Stimulated activated CD8-positive, alpha-beta memory T cell treated with anti-CD3 and anti-CD28 coated beads, Interleukin-7, amount 100 ng/mL, for 1 hour (primary cell): ENCODE results near the gene FYN.

Source experiments
- DNase-seq, 2 donors: peaks; one replicate each; pipeline ENCODE4 v3.0.0-alpha.2; 2020; ENCODE audit warnings: low read depth in 2 of 2

The FYN gene

GRCh38 chr6:111748231-111748647, 125.0 kb downstream of the FYN start:
- DNase-seq: no peak

DNA sequence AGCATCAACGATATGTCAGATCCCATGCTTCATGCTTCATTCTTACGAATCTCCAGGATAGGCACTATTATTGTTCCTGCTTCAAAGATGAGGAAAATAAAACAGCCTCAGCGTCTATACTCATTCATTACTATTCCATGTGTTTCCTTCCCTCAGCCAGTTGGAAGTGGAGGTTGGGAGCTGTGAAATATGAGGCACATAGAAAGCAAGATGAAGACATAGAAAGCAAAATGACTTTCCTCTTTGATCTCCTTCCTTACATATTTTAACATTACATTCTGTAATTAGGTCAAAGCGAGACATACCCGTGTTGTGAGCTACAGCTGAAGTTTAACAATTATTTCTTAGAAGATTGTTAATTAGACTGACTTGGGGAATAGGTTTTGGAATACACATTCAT, 125.4 kb downstream of the FYN start:
- no peak for DNase-seq

DNA sequence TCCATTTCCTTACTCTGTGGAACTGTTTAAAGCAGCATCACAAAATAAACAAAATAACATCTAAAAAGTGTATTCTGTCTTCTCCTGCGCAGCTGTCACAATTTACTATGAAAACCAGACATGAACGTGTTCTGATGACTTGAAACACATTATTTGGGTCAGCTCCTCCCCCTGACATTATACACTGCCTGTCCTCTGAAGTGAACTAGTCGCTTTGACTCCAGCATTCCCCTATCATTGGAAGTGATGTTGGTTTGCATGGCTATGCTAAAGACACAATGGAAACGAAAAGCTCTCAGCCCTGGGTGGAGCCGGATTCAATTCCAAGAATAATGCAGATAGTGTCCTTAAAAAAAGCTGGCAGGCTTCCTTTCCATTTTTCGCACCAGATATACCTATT, 125.9 kb downstream of the FYN start:
- no peak for DNase-seq

DNA sequence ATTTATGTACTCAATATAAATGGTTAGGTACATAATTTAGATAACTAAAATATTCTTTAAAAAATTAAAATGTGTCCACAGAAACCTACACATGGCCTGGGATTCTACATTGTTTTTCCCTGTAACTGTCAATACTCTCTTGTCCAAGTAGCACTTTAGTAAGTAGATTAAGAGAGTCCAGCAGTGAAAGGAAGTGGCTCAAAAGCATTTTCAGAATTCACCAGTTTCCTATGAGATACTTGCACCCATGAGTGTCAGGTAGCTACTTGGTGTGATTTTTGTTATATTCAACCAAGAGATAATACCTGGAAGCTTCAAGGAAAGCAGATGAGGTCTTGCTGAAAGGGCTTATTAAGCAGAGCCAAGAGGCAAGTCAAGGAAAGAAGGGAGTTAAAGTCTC, 126.3 kb downstream of the FYN start:
- DNase-seq: no peak

DNA sequence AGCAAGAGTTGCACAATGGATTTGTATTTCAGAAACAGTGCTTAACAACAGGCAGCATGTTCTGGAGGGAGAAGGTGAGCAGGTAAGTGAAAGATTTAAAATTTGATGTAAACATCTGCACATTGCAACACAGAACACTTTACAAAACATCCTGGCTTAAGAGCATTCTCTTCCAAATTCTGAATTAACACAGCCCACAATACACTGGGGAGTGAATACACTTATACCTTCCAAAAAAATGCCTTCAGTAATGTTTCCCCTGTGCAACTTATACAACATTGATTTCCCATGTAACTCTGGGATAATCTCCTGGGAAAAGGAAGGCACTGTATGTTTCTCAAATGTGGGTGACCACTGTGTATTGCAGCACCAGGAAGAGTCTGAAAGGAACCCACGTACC, 127.6 kb downstream of the FYN start:
- no peak for DNase-seq

GRCh38 chr6:111745186-111745585, 128.1 kb downstream of the FYN start:
- DNase-seq: no peak

DNA sequence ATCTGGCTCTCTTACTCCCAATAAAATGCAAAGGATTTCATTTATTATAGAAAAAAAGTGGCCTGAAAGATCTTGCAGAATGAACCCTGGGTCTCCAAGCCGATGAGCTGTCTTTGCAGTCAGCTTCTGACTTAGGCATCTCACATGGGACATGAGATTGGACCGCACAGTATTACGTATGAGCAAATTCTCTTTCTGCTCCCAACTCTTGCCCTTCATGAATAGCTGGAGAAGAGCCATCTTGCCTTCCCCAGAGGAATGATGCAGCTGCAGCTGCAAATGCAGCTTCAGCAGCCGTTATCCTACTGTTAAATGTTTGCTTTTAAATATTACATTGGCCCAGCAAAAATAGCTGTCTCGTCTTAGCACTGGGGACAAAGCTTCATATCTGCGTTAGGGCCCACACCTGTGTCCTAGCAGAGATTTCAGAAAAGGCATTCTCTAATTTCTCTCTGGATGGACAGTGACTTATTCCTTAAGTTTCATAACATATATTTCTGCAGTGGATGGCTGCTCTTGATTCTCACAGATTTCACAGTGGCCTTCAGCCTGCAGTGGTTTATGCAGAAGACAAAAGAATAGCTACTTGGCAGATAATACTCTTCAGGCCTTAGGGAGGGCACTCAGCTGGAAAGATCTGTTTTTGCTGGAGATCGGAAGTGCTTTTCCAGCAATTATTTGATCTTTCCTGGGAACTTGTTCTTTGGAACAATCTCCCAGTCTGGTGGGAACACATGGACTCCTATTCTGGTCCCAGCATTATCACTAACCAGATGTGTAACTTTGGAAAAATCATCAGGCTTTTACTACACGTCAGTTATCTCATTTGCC, 129.2 kb downstream of the FYN start:
- DNase-seq: no peak

- no peak for DNase-seq
These were observed 129.9 kb downstream of the FYN start for GRCh38 chr6:111743360-111743759.

DNA sequence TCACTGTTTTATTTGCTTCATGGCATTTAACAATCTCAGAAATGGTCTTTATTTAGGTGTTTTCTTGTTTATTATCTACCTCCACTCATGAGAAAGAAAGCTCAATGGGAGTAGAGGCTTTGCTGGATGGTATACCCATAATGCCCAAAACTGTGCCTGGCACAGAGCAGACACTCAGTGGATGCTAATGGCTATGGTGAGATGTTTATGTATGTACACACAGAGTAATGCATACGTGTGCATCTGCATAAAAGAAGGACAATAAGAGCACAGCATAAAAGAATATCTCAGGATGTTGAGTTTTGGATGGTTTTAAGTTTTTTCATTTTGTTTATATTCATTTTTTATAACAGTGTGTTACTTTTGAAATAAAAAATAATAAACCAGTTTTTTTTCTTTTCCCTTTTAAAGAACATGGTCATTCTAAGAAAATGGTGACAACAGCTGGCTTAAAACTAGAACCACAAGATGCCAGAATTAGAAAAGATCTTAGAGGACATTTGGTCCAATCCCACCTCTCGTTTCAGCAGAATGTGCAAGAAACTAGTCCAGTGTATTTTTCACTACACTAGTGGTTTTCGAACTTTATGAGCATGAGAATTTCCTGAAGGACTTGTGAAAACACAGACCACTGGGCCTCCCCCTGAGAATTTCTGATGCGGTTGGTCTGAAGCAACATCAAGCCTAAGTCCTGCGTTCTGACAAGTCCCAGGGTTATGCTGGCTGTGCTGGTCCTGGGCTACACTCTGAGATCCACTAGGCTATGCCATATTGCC, 131.9 kb downstream of the FYN start:
- DNase-seq: no peak

- DNase-seq: no peak
These were observed 132.7 kb downstream of the FYN start for GRCh38 chr6:111740506-111740905.

DNA sequence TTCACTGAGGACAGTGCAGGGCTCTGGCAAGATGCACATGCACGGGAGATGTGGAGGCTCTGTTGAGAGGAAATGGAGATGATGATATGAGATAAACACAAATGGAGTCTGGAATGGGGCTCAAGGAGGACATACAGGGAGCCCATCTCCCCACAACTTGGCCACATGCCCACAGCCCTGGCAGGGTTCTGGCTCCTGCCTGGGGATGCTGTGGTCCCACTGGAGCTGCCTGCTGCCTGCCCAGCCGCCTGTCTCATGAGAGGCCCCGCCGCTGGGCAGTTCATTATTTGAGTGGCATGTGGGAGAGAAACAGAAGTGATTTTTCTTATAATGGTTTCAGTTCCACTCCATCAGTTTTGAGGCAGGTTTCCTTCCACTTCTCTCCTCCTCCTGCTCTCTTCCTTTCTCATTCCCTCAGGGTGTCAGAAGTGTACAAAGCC, 134.0 kb downstream of the FYN start:
- DNase-seq: no peak

DNA sequence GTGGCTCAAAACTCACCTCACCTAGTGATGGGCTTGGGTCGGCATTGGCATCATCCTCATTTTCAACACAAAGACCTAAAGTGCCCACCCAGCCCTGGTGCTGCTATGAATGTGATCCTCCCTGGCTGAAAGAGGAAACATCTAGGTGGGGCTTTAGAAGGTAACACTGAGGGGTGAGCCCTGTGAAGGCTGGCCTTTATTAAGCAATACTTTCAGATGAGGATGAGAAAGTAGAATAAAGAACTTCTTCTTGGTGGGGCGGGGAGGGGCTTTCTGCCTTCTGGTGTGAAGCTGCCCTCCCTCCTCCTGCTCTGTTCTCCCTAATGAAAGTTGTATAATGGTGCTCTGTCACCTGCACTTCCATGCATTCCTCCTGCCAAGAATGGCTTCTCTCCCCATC, 134.6 kb downstream of the FYN start:
- DNase-seq: no peak

- no peak for DNase-seq
These were observed 135.1 kb downstream of the FYN start for GRCh38 chr6:111738156-111738555.

DNA sequence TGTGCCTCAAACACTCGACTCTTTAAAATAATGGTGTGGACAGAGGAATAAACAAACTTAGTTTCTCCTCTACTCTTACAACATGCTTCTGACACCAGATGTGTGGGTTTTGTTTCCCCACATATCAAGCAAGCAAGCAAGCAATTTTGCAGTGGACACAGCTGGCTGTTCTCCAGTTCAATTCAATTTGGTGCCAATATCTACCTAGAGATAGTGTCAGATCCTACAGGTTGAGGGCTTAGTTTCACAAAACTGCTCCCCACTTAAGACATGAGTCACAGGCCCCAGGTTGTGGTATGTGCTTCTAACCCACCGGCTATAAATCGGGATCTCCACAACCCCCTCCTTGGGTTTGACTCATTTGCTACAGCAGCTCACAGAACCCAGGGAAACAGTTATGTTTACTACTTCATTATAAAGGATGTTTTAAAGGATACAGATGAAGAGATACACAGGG, 136.2 kb downstream of the FYN start:
- DNase-seq: no peak

GRCh38 chr6:111736005-111736608, 137.1 kb downstream of the FYN start:
- no peak for DNase-seq

- DNase-seq: no peak
These were observed 138.9 kb downstream of the FYN start for GRCh38 chr6:111734068-111735061.

- no peak for DNase-seq
These were observed 140.9 kb downstream of the FYN start for GRCh38 chr6:111732390-111732789.

- DNase-seq: no peak
These were observed 141.6 kb downstream of the FYN start for GRCh38 chr6:111731456-111732195.

DNA sequence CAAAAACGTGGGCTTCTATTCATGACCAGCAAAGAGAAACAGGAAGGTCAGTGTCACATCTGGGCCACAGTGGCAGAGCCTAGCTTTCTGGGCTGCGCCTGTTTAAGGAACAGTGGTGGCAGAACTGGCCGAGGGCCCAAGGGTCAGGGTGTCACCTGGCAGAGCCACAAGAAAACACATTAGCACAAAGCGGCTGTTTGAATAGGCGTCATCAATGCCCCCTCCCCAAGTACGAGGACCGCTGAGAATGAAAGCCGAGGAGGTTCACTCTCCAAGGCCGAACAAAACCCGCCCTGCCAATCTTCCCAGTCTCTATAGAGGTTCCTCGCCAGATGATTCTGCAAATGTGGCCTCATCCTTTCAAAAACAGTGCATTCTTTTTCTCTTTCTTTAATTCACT, 142.4 kb downstream of the FYN start:
- DNase-seq: no peak

GRCh38 chr6:111727802-111728201, 145.4 kb downstream of the FYN start:
- no peak for DNase-seq

DNA sequence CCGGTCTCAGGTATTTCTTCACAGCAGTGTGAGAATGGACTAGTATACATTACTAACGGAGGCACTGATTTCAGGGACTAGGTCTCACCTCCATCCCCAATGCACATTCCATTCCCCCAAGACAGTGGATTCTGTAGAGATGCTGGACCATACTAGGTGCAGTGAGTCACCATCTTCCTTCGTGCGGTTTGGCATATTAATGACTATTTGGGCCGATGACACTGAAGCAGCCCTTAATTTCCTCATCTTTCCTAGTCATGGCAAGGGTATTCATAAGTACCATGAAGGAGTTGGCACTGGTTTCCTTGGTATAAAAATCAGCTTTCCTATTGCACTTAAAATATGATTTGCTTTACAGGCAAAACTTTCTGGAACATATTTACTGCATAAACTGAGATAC, 146.2 kb downstream of the FYN start:
- DNase-seq: no peak
